ENCODE results near the gene MTHFD1L.

The MTHFD1L gene

DNA sequence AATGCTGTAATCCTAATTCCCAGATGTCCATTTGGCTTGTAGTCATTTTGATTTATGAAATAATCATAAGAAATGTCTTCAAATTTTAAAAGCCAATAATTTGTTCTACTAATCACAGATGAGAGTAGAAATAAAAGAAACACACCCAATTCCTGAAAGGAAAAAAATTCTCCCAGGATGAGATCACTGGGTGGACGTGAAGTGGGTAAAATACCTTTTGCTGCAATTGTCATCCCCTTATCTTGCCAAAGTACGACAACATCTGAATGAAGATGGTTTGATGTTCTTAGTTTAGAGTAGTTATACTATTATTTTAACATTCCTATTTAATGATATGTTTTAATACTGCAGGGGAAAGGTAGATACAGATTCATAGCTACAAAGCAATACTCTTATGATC is 33.7 kb downstream of the MTHFD1L start:
- no peak for DNase-seq

DNA sequence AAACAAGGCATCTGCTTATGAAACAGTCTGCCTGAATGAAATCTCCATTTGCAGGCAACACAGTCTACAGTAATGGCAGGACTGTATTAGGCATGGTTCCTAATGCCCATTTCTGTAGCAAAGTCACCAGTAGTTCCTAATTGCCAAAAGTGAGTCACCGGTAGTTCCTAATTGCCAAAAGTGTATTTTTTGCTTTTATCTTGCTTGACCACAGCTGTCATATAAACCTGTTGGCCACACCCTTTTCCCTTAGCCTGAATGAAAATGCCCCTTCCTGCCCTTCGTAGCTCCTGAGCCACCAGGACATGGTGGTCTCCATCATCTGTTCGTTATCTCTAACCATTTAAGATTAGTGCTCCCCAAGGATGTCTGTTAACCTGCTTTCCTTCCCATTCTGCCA is 34.5 kb downstream of the MTHFD1L start:
- DNase-seq = no peak

DNA sequence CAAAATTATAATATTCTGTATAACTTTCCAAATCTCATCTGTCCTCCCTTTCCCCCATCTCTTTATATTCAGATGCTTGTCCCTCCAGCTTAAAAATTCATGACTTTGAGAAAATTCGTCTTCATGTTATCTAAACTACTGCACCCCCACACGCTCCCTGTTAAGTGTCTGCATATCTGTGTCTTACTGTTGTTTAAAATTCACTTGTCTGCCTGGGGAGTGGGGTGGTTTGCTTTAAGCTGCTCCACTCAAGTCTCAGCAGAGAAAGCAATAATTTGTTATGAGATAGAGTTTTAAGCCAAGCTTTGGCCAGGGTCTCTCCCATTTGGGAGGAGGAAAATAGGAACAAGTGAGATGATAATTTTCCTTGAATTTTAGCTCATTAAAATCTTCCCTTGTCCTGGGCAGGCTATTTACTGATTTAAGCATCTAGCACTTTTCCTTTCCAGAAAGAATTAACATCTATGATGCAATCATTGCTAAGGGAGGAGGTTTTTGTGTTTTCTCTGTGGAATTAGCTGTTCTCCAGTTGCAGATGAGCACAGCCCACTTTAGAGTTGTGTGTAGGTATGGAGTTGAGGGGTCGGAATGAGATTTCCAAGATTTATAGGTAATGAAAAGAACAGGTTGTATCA is 36.8 kb downstream of the MTHFD1L start:
- DNase-seq = no peak

DNA sequence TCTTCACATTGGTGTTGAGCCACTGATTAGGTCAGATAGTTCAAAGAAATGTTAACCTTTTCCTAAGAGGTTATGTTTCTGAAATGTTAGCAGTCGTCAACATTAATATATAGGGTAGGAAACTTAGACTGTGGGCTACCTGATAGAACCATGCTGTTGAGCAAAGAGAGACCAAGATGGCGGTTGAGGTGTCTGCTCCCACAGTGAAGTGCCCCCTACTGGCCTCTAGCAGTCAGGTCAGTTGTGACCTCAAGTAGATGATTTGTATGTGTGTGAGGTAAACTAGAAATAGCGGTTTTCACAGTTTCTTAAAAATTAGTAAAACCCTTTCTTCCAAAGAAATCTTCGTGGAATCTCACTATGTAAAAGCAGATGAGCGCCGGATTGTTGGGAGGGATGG is 40.3 kb downstream of the MTHFD1L start:
- no peak for DNase-seq

DNA sequence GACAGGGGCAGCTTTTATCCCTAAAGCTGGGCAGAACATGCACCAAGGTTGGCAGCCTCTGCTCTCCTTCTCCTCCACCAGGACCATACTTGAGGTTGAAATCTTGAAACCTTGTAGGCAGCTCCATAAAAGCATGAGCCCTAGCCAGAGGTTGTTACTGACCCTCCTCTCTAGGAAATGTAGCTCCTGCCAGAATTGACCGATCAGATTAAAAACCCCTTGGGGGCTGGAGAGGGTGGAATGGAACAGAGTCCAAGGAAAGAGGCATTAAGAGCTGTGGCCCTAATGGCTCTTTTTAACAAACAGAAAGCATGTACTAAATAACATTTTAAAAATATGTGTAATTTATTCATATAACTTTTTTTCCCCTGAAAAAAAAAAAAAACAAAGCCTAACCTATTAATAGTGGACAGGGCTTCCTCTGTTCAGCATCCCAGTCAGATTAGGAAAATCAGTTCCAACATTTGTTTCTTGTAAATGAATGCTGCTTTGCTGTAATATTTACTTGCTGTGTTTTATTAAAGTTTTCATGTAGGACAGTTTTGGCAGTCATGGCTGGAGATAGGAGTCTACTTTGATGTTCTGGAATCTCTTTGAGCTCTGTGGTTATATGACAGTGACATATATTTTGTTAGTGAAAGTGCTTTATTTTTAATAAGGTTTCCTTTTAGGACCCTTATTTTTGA is 41.3 kb downstream of the MTHFD1L start:
- DNase-seq = no peak

DNA sequence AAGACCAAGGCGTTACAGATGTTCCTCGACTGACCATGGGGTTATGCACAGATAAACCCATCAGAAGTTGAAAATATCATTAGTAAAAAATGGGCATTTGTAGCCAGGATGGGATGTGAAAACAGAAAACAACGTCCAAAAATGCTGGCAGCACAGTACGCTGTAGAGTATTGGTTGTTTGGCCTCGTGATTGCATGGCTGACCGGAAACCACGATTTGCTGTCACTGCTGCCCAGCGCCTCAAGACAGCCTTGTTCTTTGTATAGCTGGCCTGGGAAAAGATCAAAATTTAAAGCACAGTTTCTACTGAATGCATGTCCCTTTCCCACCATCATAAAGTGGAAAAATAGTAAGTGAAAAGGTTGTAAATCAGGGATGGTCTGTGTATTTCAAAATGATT is 41.9 kb downstream of the MTHFD1L start:
- DNase-seq = no peak

DNA sequence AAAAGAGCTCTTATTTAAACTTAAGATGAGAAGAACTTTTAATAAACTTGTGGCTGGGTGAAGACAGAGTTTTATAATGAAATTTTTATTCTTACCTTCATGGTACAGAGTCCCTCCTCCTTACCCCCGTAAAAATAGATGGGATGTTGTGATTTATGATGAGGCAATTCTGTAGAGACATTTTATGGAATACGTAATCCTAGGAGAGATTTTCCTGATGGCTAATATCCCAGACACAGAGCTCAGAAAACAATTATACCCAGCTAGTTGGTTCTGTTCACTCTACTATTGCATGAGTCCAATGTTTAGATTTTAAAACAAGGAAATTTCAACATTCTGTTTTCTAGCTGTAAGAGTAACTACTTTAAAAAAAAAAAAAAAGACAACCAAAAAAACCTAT is 43.4 kb downstream of the MTHFD1L start:
- no peak for DNase-seq

DNA sequence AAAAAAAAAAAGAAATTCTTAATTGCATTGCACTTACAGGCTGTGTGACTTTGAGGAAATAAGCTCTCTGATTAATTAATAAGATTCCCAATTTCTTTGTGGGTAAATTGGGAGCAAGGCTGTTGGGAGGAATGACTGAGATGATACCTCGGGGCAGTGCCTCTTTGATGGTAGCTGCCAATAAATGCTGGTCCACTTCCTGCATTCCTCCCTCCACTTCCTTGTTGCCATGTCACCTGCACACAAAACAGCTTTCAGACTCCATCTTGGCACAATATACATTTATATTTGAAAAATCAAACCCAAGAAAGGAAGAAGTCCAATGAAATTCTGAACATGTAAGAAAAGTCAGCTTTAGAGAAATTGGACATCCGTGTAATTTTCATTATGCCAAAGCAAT is 45.1 kb downstream of the MTHFD1L start:
- DNase-seq = no peak

DNA sequence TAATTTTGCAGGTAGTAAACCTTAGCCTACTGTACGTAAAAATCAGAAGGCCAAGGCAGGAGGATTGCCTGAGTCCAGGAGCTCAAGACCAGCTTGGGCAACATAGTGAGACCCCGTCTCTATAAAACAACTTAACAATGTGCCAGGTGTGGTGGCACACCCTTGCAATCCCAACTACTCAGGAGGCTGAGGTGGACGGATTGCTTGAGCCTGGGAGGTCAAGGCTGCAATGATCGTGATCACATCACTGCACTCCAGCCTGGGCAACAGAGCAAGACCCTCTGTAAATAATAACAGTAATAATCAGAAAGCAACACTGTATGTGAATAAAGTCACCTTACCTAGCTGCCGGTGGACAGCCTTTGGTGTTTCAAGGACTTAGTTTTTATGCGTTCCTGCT is 48.9 kb downstream of the MTHFD1L start:
- DNase-seq = no peak

DNA sequence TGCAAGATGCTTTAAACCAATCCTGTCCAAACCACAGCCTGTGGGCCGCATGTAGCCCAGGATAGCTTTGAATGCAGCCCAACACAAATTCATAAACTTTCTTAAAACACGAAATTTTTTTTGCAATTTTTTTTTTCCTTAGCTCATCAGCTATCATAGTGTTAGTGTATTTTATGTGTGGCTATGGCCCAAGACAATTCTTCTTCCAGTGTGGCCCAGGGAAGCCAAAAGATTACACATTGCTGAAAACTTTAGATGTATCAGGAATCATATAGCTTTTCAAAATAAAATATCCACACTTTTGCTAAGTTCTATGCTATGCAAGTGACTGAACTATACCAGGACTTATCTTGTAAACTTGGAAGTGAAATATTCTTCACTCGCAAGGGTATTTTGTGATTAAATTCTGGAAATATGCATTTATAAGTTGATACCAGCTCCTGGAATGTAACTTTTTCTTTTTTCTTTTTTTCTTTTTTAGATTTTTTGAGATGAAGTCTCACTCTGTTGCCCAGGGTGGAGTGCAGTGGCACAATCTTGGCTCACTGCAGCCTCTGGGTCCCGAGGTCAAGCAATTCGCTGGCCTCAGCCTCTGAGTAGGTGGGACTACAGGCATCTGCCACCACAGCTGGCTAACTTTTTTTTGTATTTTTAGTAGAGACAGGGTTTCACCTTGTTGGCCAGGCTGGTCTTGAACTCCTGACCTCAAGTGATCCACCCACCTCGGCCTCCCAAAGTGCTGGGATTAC is 49.8 kb downstream of the MTHFD1L start:
- no peak for DNase-seq

DNA sequence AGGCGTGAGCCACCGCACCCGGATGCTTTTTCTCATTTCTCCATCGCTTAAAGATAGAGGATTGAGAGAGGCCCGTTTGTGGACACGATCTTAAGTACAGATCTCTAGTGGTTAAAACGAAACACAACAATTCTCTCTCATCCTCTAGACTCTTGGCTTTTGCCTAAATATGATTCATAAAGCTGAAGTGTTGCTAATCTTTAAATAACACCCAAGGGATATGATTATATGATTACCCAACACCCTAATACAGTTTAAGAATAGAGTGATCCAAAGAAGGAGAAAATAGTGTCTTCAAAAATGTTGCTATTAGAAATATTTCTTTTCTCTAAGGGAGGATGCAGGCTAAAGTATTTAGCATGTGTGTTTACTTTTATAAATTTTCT is 50.4 kb downstream of the MTHFD1L start:
- DNase-seq = no peak

DNA sequence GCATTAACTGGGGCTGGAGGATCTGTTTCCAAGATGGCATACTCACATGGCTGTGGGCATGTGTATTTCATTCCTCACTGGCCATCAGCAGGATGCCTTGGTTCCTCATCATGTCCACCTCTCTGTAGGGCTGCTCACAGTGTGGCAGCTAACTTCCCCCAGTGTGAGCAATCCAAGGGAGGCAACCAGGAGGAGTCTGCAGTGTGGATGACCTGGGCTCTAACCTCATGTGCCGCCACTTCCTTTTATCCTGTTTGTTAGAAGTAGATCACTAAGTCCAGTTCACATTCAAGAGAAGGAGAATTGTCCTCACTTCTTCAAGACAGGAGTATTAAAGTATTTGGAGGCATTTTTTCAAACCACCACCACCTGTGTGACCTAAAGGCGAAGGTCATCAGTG is 54.4 kb downstream of the MTHFD1L start:
- no peak for DNase-seq

DNA sequence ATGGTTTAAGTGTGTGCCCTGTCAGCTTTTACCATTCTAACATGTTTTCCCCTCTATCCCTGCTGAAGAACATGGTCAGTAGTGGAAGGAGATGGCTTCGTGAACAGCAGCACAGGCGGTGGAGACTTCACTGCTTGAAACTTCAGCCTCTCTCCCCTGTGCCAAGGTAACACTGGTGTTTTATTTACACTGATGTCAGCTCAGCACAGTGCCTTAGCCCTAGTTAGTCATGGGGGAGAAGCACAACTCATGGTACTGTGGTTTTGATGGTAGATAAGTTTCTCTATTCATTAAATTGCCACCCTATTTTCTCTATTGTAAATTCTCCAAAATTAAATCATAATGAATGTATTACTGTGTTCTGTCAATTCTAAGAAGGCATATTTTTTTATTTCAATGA is 56.6 kb downstream of the MTHFD1L start:
- DNase-seq = no peak

DNA sequence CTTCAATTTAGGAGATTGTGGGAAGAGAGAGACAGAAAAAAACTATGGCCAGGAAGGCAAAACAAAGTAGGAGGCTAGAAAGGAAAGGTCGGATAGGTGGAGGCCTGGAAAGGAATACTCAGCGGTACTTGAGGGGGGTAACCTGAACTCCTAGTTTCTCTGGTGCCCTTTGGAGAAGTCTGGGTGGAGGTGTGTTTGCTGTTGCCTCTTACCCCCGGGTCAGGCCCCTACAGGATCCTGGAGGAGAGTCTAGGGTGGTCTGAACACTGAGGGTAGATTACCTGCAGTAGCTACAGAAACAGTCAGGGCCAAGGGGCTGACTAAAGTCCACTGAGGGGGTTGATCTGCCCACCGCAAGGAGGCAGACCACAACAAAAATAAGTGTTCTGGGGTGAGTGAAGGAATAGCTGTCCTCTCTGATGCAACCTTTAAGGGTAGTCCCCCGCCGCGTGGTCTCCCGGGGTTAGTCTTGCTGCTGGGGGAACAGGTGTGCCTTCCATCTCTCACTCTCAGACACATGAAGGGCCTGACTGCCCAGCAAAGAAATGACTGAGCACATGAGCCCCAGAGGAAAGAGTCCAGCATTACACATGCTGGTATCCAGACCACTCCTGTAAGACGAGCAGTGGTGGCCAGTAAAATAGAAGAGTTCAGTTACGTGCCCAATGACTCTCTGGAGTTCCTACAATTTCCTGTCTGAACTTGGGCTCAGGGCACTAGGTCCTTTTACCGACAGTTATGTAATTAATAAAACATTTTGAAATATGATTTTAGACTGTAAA is 59.5 kb downstream of the MTHFD1L start:
- no peak for DNase-seq

DNA sequence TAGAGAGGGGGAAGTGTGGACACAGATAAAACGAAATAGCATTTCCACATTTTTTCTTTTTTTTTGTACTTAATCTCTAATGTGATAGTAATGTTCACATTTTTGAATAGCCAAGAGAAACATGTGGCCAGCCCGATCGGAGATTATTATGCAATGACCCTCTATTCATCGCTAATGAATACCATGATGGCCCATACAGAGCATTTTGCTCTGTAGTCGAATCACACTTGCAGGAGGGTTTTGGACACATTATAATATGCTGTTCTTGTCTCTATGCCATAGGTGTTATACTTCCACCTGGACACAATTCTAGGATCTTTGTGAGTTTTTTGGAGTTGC is 60.1 kb downstream of the MTHFD1L start:
- no peak for DNase-seq

DNA sequence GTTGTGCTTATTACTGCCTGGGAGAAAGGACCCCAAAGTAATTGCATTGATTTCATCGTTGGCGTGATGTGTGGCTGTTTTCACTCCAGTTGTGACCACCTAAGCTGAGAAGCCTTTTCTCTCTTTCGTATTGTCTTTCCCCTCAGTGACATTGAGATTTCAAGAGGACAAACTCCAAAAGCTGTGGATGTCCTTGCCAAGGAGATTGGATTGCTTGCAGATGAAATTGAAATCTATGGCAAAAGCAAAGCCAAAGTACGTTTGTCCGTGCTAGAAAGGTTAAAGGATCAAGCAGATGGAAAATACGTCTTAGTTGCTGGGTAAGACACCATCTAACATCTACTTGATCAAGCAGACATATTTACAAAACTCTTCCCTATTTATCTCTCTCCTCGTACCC is 60.5 kb downstream of the MTHFD1L start:
- no peak for DNase-seq

DNA sequence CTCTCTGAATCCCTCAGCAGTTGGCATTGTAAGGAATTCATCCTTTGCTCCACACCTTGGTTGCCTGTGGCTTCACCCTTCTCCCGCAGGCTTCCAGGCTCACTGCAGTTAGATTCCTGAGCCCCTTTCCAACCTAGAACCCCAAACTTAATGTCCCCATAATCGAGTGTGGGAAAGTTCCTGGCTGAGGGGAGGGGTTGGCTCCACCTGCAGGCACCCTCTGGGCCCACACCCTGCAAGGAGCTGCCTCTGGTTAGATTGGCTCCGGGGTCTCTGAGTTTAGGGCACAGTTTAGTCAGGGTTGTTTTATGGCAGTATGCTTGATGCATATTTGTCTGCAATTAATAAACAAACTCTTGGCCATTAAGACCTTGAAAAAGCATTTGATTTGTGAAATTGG is 63.4 kb downstream of the MTHFD1L start:
- DNase-seq = no peak

DNA sequence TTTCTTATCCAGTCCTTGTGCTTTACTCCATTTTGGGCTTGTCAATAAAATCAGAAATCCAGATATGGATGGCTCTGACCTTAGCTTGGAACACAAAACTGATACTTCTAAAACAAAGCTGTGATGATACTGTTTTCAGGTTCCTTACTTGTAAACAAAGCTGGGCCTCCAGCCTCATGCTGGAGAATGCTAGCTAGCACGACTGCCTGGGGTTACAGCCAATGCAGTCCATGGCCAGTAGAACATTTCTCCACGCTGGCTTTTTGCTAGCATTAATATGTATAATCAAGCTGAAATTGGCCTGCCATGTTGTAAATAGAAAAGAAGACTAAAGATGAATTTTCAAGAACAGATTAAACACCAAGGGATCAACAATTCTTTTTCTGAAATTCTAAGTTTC is 63.9 kb downstream of the MTHFD1L start:
- DNase-seq = no peak

DNA sequence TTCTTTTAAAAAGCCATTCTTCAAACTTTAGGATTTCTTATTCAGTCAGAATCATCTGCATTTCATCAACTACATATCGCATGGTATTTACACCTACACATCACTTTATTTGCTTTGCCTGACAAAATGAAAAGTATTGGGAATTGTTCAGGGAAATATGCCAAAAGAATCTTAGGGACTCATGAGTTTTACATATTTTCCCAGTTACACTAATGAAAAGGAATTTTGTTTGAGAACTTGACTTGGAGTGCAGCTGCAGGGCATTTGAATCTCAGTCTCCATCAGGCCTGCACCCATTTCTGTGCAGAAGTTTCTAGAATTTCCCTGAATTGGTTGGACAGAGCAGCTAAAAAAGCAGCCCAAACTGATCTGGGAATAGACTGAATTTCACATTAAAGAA is 65.3 kb downstream of the MTHFD1L start:
- DNase-seq = no peak

DNA sequence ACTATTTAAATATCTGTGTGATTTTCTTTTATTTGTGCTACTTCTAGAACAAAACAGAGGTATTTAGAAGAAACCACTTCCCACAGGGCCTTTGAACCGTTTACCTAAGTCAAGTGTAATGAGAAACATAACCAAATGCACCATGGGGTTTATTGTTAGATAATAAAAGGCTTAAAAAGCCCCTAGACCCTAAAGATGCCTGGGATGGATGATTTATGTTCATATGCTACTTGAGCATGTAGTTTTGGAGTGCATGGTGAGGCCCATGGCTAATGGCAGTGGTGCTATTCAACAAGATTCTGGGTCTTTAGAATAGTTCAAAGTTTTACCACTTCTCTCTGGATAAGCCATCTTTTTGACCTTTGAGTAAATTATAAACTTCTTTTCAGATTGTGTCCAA is 65.9 kb downstream of the MTHFD1L start:
- DNase-seq = no peak

DNA sequence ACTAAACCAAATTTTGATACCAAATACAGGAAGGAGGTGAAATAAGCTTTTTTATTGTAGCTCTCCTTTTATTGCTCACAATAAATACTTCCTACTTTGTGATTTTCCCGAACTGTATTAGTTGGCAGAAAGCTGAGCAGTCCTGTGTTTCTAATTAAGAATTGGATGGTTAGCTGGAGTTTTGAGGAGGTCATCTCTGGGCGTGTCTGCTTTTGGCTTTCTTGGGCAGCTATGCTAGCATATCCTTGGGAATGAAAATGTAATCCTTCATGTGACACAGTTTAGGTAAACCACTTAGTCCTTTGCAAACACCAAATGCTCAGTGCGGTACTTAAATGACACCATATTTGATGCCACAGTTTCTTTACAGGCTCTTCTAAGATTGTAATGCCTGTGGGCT is 67.5 kb downstream of the MTHFD1L start:
- no peak for DNase-seq

DNA sequence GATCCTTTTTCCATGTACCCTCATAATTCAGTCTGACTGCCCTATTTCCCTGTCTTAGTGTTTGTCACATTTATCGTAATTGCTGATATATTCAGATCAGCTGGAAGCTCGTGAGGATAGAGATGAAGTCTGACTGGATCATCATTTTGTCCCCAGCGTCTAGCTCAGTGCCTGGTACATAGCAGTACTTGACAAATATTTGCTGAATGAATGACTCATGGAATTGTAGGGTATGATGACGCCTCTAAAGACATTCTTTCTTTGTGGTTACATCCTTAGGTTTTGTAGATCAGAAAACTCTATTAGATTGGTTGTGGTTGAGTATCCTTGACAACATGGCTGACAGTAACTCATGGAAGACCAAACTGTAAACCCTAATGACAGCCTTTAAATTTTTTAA is 68.9 kb downstream of the MTHFD1L start:
- no peak for DNase-seq

DNA sequence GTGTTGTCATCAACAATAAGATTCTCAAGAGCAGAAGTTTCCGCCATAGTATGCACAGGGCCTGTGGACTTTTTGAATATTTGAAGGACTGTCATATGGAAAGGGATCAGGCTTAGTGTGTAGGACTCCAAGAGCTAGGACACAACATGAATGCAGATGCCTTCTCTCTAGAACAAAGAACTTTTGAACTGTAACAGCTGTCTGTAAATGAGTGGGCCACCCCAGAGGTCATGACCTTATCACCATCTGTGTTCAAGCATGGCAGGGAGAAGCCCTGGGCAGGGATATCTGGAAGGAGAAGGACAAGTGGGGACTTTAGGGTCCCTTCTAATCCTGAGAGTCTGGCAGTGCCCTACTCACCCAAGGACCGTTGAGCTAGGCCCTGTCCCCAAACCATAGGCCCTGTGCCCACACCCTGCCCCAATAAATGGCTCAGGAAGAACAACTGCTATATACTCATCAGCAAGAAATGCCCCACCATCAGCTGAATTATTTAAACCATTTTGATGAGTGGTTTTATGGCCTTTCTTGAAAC is 70.6 kb downstream of the MTHFD1L start:
- no peak for DNase-seq
